Activated T-helper 2 cell treated with anti-CD3 and anti-CD28 coated beads, Interferon-gamma antibody, Interleukin-2, Interleukin-4, amounts not matched to agents 10 μg/mL and 5 μg/mL and 100 μg/mL, durations not matched to agents 14 hours and 24 hours and 36 hours (primary cell): Measurements from ENCODE around the gene LENEP. TPM values are rescaled to one million over a fixed set of nuclear protein-coding genes. Genes with fewer than 3 reads are reported as not detected.

Experiments
- DNase-seq: peaks from one replicate; pipeline ENCODE4 v3.0.0; 2021; ENCODE audit warnings: low spot score
- H3K27ac Mint-ChIP-seq: one replicate; pipeline ENCODE4 v1.8.0; 2021; ENCODE audit warnings: mixed read lengths
- H3K27me3 Mint-ChIP-seq: one replicate; pipeline ENCODE4 v1.8.0; 2021; ENCODE audit warnings: low read depth, mixed read lengths
- H3K36me3 Mint-ChIP-seq: one replicate; pipeline ENCODE4 v1.8.0; 2021; ENCODE audit warnings: low read depth, mixed read lengths
- H3K4me1 Mint-ChIP-seq: one replicate; pipeline ENCODE4 v1.8.0; 2021; ENCODE audit warnings: low read depth, mixed read lengths
- H3K4me3 Mint-ChIP-seq: one replicate; pipeline ENCODE4 v1.8.0; 2021; ENCODE audit warnings: low read depth, mild to moderate bottlenecking, moderate library complexity, mixed read lengths
- H3K9me3 Mint-ChIP-seq: one replicate; pipeline ENCODE4 v1.8.0; 2021; ENCODE audit warnings: mixed read lengths
- intact Hi-C: fragments of 100-400 bp; cut with micrococcal nuclease; formaldehyde crosslinking; loops from one replicate; pipeline ENCODE4 v1.15.1; 2023
- total RNA-seq: library from RNA; stranded (reverse); gene quantifications from 2 replicates; pipeline ENCODE4 v1.2.3, GENCODE V29; 2022

LENEP gene
- total RNA-seq, 1 donor from 2014 or later = 2.0 TPM

DNA sequence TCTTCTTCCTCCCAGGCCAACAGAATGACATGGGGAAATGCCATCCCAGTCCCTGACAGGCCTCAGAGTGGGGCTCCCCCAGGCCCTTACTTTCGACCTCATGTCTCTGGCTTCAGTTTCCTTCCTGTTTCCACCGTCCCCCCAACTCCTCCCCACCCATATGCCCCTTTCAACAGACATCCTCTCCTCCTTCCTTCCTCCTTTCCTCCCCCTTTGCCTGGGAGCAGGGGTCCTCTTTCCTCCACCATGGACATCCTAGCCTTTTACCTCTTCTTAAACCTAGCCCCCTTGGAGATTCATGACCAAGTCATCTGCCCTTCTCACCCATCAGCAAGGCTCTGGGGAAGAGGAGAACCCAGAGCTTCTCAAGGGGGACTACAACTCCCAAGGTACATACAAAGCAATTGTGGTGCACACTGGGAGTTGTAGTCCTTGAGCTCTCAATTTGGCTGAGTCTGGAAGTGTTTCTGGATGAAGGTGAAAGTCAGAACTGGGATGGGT, 13.3 kb downstream of the LENEP start:
- H3K4me3 Mint-ChIP-seq = peak overlapping the region; percentile 76
- no peak for DNase-seq
- H3K4me1 Mint-ChIP-seq = peaks cover 33% of the 10 kb centered on the region
- no peaks in the 10 kb centered on the region for H3K9me3 Mint-ChIP-seq
- H3K27ac Mint-ChIP-seq = peak overlapping the region; percentile 96
- intact Hi-C loops = loop anchor here (10.0 kb wide), 1 partner anchor 52 kb away; the partner anchor contains the start of gene PBXIP1
- no peaks in the 10 kb centered on the region for H3K27me3 Mint-ChIP-seq
- peaks cover 47% of the 10 kb centered on the region for H3K36me3 Mint-ChIP-seq

DNA sequence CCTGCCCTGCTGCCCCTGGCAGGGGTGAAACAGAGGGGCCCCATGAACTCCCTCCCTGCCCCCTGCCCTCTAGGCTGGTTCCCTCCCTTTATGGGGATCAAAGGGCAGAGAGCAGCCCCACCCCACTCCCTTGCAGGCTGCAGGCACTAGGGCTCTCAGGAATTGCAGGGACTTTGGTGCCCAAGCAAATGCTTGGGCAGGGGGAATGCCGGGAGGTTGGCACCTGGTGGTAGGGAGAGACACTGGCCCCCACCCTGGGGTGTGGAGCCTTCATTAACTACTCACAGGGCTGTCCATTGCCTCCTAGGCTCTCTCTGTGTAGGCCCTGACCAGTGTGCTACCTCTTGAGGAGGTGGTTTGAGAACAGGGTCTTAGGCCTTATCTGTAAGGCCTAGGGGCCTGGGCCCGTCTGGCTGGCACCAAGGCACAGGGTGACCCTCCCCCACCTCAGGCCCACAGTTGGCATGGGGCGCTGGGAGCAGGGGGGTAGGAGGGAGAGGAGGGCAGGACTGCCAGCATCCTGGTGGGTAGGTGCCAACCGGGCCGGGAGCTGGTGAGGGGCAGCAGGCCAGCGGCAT, 14.0 kb downstream of the LENEP start:
- Mint-ChIP-seq H3K27ac (peak overlapping the region; percentile 62), H3K4me1 (peaks cover 36% of the 10 kb centered on the region), H3K27me3 (no peaks in the 10 kb centered on the region), H3K36me3 (peaks cover 53% of the 10 kb centered on the region), H3K9me3 (no peaks in the 10 kb centered on the region), H3K4me3 (peak overlapping the region; percentile 76)
- DNase-seq = no peak
- intact Hi-C loops = loop anchor here (10.0 kb wide), 1 partner anchor 53 kb away; the partner anchor contains the start of gene PBXIP1

DNA sequence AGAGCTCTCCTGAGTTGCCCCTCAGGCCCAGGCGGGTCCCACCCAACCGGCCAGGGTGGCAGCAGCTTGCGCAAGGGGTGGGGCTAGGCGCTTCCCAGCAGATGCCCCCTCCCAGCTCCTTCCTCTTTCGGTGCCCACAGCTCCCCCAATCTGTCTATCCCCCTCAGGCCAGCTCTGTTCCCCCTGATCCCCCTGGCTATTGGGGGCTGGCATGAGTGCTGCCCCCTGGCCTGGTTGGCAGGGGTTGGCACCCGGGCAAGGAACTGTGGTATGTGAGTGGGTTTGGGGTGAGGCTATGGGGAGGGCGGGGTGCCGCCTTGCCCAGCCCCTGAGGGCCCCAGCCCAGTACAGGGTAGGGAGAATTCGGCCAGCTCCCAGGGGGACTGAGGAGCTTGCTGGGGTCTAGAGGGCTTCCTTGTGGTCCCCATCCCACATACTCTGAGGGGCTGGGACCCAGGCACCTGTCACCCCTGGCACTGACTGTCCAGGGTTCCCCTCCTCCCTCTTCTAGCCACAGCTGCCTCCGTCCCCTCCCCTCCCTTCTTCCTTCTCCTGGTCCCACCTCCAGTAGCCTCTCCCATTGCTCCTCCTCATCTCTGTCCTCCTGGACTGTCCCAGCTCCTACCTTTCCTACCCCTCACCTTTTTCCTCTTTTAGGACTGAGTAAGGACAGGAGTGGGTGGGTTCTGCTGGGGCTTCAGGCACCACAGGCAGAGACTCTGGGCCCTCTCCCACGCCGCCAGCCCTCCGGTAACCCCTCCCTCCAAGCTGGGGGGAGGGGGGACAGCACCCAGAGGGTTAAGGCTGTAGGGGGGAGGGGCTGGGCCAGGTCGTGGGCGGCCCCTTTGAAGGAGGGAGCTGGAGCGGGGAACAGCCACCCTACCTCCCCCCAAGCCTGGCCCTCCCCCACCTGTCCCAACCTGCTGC, 14.9 kb downstream of the LENEP start:
- no peaks in the 10 kb centered on the region for H3K9me3 Mint-ChIP-seq
- peak overlapping the region; percentile 92 for H3K27ac Mint-ChIP-seq
- H3K4me1 Mint-ChIP-seq = peaks cover 46% of the 10 kb centered on the region
- peaks cover 57% of the 10 kb centered on the region for H3K36me3 Mint-ChIP-seq
- no peaks in the 10 kb centered on the region for H3K27me3 Mint-ChIP-seq
- DNase-seq = peak; percentile 63
- intact Hi-C loops = loop anchor here (1.0 to 10.0 kb wide), 3 partner anchors 9 to 53 kb away; partner anchors contain the start of genes CKS1B and PBXIP1
- peak overlapping the region; percentile 96 for H3K4me3 Mint-ChIP-seq

DNA sequence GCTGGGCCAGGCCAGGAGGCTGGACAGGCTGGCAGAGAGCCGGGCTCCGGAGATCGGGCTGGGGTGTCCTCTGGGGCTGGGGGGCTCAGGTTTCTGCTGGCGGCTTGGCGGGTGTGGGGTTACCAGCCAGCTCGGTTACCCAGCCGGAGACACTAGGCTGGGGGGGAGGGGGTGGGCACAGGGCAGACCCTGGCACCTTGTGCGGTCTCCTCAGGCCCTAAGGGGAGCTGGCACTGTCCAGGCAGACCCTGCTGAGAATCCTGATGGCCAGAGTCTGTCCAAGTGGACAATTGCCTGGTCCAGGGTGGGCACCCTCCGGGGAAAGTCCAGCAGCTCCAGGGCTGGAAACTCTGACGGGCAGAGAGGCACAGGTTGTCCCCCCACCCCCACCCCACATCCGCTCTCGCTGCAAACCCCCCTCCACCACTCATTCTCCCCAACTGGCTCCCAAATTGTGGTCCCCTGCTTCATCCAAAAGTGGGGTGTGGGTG, 15.9 kb downstream of the LENEP start:
- Mint-ChIP-seq H3K9me3 (no peaks in the 10 kb centered on the region), H3K27ac (peak overlapping the region; percentile 92), H3K36me3 (peaks cover 59% of the 10 kb centered on the region), H3K27me3 (no peaks in the 10 kb centered on the region), H3K4me3 (peak overlapping the region; percentile 96), H3K4me1 (peaks cover 51% of the 10 kb centered on the region)
- no peak for DNase-seq
- intact Hi-C loops = loop anchor here (1.0 to 10.0 kb wide), 3 partner anchors 8 to 54 kb away; partner anchors contain the start of genes CKS1B and PBXIP1

DNA sequence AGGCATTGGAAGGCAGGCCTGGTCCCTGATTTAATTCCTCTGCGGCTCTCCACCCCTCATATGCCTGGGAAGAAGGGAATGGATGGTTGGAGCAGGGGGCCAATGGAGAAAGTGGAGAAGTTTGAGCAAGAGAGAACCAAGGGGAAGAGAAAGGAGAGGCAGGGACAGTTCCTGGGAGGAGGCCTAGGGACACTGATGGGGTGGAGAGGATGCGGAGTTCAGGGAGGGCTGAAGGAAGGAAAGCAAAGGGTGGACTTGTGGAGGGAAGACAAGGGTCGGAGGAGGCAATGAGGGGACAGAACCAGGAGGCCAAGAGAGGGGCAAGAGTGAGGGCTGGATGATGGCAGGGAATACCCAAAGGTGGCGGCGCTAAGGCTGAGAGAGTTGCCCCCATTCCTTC, 16.4 kb downstream of the LENEP start:
- no peaks in the 10 kb centered on the region for H3K9me3 Mint-ChIP-seq
- H3K36me3 Mint-ChIP-seq = peaks cover 61% of the 10 kb centered on the region
- intact Hi-C loops = loop anchor here (1.0 to 10.0 kb wide), 3 partner anchors 8 to 55 kb away; partner anchors contain the start of genes CKS1B and PBXIP1
- H3K27me3 Mint-ChIP-seq = no peaks in the 10 kb centered on the region
- no peak for DNase-seq
- H3K4me1 Mint-ChIP-seq = peaks cover 47% of the 10 kb centered on the region
- H3K4me3 Mint-ChIP-seq = peak overlapping the region; percentile 96
- peak overlapping the region; percentile 92 for H3K27ac Mint-ChIP-seq

DNA sequence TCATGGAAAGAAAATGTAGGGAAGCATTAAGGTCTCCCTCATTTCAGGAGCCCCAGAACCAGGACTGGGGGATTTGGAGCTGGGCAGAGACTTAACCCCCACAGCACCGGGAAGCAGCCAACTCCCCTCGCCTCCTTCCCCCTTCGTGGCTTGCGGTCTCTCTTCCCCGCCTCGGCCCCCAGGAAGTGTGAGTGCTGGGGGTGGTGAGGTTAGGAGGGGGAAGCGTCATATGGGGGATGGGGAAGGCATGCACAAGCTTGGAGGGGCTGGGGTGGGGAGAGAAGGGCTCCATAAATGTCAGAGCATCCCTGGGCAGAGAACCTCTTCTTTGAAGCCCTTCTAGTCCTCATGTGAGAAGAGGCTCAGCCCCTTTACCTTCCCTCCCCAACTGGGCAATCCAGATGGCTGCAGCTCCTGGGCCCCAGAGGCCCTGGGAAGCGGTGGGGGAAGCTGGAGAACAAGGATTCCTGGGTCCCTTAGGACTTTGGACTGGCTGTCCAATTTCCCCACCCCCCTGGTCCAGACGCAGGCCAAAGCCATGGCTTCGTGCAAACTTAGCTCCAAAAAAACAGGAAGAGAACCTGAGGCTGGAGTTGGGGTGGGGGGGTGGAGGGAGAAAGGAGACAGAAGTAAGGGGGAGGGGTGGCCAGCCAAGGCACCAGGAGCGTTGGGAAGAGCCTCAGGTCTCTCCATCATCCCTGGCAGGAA, 17.0 kb downstream of the LENEP start:
- Mint-ChIP-seq H3K27ac (peak overlapping the region; percentile 92), H3K4me3 (peak overlapping the region; percentile 96), H3K27me3 (no peaks in the 10 kb centered on the region), H3K36me3 (peaks cover 65% of the 10 kb centered on the region), H3K4me1 (peaks cover 44% of the 10 kb centered on the region), H3K9me3 (no peaks in the 10 kb centered on the region)
- intact Hi-C loops = no loop called here
- no peak for DNase-seq

DNA sequence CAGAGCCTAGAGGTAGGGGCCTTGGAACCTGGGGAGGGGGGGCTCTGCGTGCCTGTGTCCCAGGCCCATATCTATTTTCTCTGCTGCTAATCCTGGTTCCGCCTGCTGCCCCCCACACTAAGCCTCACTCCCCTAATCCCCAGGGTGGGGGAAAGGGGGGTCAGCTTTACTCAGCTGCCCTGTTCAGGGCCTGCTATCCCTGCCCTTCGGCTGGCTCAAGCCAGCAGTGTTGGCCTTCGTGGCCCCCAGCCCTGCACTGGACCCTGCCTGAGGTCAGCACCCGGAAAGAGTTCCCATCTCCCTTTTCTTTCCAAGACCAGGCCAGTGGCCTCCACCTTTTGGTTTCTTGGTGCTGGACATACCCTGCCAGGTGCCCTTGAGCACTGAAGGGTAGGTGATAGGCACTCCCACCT, 17.6 kb downstream of the LENEP start:
- Mint-ChIP-seq H3K4me1 (peaks cover 46% of the 10 kb centered on the region), H3K9me3 (no peaks in the 10 kb centered on the region), H3K4me3 (peak overlapping the region; percentile 96), H3K27me3 (no peaks in the 10 kb centered on the region), H3K27ac (peak overlapping the region; percentile 55), H3K36me3 (peaks cover 71% of the 10 kb centered on the region)
- DNase-seq = no peak
- intact Hi-C loops = no loop called here

DNA sequence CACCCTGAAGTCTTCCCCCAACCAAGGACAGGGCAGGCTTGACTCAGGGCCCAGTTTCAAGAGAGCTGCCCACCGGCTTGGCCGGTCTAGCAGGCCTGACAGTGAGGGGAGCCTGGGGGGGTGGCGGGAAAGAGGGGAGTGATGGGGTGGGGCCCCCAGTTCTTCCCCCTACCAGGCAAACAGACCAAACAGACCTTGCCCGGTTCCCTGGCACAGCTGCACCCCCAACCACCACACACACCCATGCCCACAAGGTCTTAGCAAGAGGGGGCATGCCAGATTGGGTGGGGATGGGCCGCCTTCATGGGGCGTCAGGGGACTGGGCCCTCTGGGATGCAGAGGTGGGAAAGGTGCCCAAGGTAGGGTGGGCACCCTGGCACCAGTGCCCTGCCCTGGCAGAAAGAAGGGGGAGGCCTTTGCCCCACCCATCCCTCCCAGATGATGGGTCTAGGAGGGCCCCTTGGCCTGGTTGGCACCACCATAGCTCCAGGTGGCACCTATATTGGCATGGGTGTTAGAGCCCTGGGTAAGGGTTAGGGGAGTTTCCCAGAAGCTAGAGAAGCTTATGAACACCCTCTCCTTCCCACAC, 18.1 kb downstream of the LENEP start:
- peak overlapping the region; percentile 96 for H3K4me3 Mint-ChIP-seq

DNA sequence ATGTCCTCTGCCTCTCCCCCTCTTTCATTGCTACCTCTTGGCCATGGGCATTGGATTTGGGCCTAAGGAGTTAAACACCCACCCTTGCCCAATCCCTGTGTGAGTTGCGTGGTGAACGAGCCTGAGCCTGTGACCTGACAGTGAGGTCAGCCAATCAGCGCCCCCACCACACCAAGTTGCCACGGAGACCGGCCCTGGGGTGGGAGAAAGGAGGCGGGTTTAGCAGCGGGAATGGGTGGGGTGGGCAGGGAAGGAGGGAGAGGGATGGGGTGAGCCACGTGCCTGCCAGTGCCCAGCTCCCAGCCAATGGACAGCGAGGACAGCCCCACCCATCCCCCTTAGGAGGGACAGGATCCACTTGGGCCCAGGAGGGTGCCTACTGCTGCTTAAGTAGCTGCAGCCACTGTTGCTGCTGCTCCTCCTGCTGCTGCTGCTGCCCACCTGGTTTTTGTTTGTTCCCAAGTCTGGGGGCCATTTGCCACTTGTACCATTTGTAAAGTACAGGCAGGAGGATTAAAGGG, 18.7 kb downstream of the LENEP start:
- no peak for DNase-seq
- Mint-ChIP-seq H3K4me3 (peak overlapping the region; percentile 96), H3K4me1 (peaks cover 46% of the 10 kb centered on the region), H3K27me3 (no peaks in the 10 kb centered on the region), H3K9me3 (no peaks in the 10 kb centered on the region), H3K36me3 (peaks cover 77% of the 10 kb centered on the region), H3K27ac (peak overlapping the region; percentile 86)
- intact Hi-C loops = no loop called here

More for the DNA sequence above, 18.1 kb downstream of the LENEP start:
- Mint-ChIP-seq H3K9me3 (no peaks in the 10 kb centered on the region), H3K27me3 (no peaks in the 10 kb centered on the region), H3K4me1 (peaks cover 46% of the 10 kb centered on the region), H3K36me3 (peaks cover 72% of the 10 kb centered on the region), H3K27ac (peak overlapping the region; percentile 86)
- no peak for DNase-seq
- intact Hi-C loops = no loop called here

DNA sequence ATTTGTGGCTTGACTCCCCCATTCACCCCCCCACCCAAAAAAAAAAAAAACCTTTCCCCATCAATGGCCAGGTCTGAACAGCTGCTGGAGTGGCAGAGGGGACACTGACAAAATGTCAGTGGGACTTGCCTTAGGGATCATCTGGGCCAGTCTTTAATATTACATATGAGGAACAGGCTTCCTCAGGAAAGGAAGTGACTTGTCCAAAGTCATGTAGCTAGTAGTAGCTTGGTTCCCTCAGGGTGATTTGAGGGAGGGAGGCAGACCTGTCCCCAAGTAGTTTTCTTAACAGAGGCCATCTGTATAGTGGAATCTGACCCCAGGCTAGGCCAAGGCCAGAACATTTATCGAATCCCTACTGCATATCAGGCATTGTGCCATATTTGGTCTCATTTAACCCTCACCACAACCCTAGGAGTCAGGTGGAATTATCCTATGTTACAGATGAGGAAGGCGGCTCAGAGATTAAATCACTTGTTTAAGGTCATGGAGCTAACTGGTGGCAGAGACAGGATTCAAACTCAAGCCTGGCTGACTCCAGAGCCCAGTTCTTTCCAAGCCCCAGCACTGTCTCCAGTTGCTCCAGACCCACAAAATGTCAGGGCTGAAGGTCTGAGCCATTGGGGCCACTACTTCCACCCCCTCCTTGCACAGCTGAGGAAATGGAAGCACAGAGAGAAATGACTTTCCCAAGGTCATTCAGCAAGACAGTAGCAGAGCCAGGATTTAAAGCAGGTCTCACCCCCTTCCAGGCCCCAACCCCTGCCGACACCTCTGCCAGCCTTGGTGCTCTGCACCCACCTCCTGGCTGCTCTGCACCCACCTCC, 19.6 kb downstream of the LENEP start:
- DNase-seq = no peak
- peak overlapping the region; percentile 96 for H3K4me3 Mint-ChIP-seq
- peaks cover 82% of the 10 kb centered on the region for H3K36me3 Mint-ChIP-seq
- no peaks in the 10 kb centered on the region for H3K9me3 Mint-ChIP-seq
- H3K4me1 Mint-ChIP-seq = peaks cover 50% of the 10 kb centered on the region
- H3K27ac Mint-ChIP-seq = peak overlapping the region; percentile 86
- H3K27me3 Mint-ChIP-seq = no peaks in the 10 kb centered on the region
- intact Hi-C loops = no loop called here

DNA sequence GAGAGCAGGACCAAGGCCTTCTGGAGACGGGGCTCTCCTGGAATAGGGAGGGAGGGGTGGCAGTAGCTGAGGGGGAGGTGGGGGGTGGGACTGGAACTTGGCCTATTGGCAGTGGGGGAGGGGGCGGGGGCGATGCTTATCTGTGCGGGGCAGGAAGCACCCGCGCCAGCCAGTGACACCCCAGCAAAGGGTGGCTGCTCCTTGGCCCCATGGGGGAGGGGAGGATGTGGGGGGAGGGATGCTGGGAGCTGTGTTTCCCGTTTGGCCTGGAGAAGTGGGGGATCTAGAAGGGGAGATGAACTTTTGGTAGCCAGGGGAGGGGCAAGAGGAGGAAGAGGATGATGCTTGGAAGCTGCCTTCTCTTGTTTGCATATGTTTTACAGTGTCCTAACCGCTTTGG, 20.2 kb downstream of the LENEP start:
- Mint-ChIP-seq H3K4me1 (peaks cover 47% of the 10 kb centered on the region), H3K36me3 (peaks cover 86% of the 10 kb centered on the region), H3K9me3 (no peaks in the 10 kb centered on the region), H3K27me3 (no peaks in the 10 kb centered on the region), H3K27ac (peak overlapping the region; percentile 86), H3K4me3 (peak overlapping the region; percentile 96)
- intact Hi-C loops = no loop called here
- DNase-seq = no peak
